Fibroblast of lung (primary cell): ENCODE data around the gene CHD6.

Experiments used
- CTCF ChIP-seq, 2 donors: IDR thresholded peaks in 1 of 2; conservative IDR thresholded peaks in 1 of 2; 1 replicate in 1 of 2; 2 replicates in 1 of 2; pipeline ENCODE4 v1.5.1; 2011 to 2012; ENCODE audit warnings: low read length in 2 of 2, control low read depth in 1 of 2, inconsistent platforms in 1 of 2, low read depth in 1 of 2, mild to moderate bottlenecking in 1 of 2
- EZH2 ChIP-seq: IDR thresholded peaks from 2 replicates; pipeline ENCODE4 v1.5.1; 2012; ENCODE audit warnings: low read length, control low read depth, mild to moderate bottlenecking; ENCODE audit errors: missing control alignments

DNA sequence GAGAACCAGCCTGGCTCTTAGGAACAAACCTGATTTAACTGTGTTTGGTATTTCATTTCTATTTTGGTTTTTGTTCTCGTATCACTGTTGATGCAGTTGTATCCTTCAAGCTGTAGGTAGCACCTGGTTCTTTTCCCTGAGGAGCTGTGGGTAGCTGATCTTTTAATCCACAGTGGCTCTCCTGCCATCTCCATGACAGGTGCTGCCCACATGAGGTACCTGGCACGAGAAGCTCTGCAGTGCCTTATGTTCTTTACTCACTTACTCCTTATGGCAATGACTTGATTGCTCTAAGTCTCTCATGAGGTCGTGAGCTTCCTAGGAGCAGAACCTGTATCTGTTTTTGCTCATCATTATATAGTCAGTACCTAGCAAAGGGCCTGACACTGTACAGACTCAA lies 177.3 kb downstream of the CHD6 start:
- TF ChIP-seq EZH2: no peak
- no peak for TF ChIP-seq CTCF (conservative IDR thresholded peaks at IDR 0.05 in 1 of 2, IDR thresholded peaks at IDR 0.05 in 1 of 2; ENCODE audit: low read depth in 1 of 2, low read length in 2 of 2)
